Esophagus (tissue), 2 donors: Measurements from ENCODE around the gene RBBP6. TPM values are rescaled to one million over a fixed set of nuclear protein-coding genes. Genes with fewer than 3 reads are reported as not detected.
"Not testable (repeated sequence)": the region's sequence is repeated elsewhere in the genome, so short reads cannot be mapped to it uniquely, and the experiment has no call there.

Experiments used
- H3K27ac ChIP-seq, 2 donors: one replicate each; pipeline ENCODE4 v1.5.1; 2013; ENCODE audit warnings: low read depth in 2 of 2, mild to moderate bottlenecking in 2 of 2, inconsistent platforms in 1 of 2, low read length in 1 of 2, moderate library complexity in 1 of 2
- H3K27me3 ChIP-seq, 2 donors: one replicate each; pipeline ENCODE4 v1.6.1; 2013; ENCODE audit warnings: low read length in 2 of 2, control low read depth in 1 of 2, mild to moderate bottlenecking in 1 of 2; ENCODE audit not compliant: insufficient read depth in 2 of 2, control insufficient read depth in 1 of 2
- H3K36me3 ChIP-seq, 2 donors: one replicate each; pipeline ENCODE4 v1.6.1; 2013; ENCODE audit warnings: low read length in 1 of 2; ENCODE audit not compliant: control insufficient read depth in 2 of 2, insufficient read depth in 2 of 2
- H3K4me1 ChIP-seq, 2 donors: one replicate each; pipeline ENCODE4 v1.6.1; 2013; ENCODE audit warnings: low read length in 1 of 2; ENCODE audit not compliant: control insufficient read depth in 2 of 2, insufficient read depth in 2 of 2
- H3K4me3 ChIP-seq, 2 donors: one replicate each; pipeline ENCODE4 v1.5.1; 2013; ENCODE audit warnings: low read length in 2 of 2, mild to moderate bottlenecking in 2 of 2, low read depth in 1 of 2, moderate library complexity in 1 of 2
- H3K9me3 ChIP-seq, 2 donors: one replicate each; pipeline ENCODE4 v1.6.1; 2013; ENCODE audit warnings: mild to moderate bottlenecking in 2 of 2, low read depth in 1 of 2, low read length in 1 of 2, moderate library complexity in 1 of 2; ENCODE audit not compliant: control insufficient read depth in 2 of 2, insufficient read depth in 1 of 2
- WGBS, 2 donors: extraction: QIAGEN DNeasy Blood & Tissue Kit; methylation state at CpG; one replicate each; pipeline ENCODE4 v1.1.7; 2013; 5-methylcytosine and 5-hydroxymethylcytosine counted together
- polyA plus RNA-seq, 2 donors: library from polyadenylated mRNA; stranded (reverse); fragments of 200-250 nt; gene quantifications; one replicate each; pipeline ENCODE4 v1.2.3, GENCODE V29; 2013
- donor health status: healthy with polysubstance abuse.
- donor health status: Bipolar disorder and iron deficiency.

The RBBP6 gene
- polyA plus RNA-seq, 2 donors = 20.1 to 27.9 TPM

DNA sequence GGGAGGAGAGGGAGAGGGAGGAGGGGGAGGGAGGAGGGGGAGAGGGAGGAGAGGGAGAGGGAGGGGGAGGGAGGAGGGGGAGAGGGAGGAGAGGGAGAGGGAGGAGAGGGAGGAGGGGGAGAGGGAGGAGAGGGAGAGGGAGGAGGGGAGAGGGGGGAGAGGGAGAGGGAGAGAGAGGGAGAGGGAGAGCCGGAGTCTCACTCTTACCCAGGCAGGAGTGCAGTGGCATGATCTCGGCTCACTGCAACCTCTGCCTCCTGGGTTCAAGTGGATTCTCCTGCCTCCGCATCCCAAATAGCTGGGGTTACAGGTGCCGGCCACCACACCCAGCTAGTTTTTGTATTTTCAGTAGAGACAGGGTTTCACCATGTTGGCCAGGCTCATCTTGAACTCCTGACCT, 36.4 kb downstream of the RBBP6 start:
- not testable (repeated sequence) for H3K36me3 ChIP-seq, H3K4me1 ChIP-seq, H3K27ac ChIP-seq, H3K4me3 ChIP-seq, H3K9me3 ChIP-seq, H3K27me3 ChIP-seq
- WGBS, 2 donors = 79 to 84% methylated on average over 4 of the region's 4 CpGs

DNA sequence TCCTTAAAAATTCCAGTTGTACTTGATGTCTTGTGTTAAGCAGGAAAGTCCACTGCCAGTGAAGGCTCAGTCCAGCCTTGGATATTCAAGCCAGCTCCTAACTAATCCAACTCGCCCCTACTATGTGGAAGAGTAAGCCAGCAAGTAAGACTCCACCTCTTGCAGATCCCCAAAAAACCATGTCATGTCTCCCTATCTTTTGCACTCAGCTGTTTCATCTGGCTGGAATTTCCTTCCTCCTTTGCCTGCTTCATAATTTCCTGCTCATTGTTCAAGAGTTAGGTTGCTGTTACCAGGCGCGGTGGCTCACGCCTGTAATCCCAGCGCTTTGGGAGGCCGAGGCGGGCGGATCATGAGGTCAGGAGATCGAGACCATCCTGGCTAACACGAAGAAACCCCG, 37.8 kb downstream of the RBBP6 start:
- Histone ChIP-seq H3K9me3 (no peaks in the 10 kb centered on the region), H3K27ac (no peak overlapping the region), H3K36me3 (no peaks in the 10 kb centered on the region), H3K27me3 (no peaks in the 10 kb centered on the region), H3K4me1 (no peaks in the 10 kb centered on the region), H3K4me3 (no peak overlapping the region)
- WGBS, 2 donors = 76 to 79% methylated on average over 11 of the region's 11 CpGs

DNA sequence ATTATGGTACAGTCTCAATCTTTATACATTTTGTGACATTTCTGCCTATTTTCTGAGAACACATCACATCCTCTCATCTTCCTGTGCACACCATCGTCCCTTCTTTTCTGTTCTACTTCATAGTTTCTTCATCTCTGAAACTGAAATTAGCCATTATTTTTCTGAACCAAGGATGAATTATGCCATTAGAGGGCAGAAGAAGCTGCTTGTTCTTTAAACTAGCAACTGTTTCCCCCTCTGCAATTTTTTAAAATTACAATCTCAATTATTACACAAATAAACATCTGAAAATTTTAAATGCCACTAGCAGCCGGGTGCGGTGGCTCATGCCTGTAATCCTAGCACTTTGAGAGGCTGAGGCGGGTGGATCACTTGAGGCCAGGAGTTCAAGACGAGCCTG, 41.3 kb downstream of the RBBP6 start:
- Histone ChIP-seq H3K4me1 (no peaks in the 10 kb centered on the region), H3K27ac (no peak overlapping the region), H3K9me3 (no peaks in the 10 kb centered on the region), H3K4me3 (no peak overlapping the region), H3K36me3 (no peaks in the 10 kb centered on the region), H3K27me3 (no peaks in the 10 kb centered on the region)
- 61 to 65% methylated on average over 5 of the region's 5 CpGs for WGBS, 2 donors

DNA sequence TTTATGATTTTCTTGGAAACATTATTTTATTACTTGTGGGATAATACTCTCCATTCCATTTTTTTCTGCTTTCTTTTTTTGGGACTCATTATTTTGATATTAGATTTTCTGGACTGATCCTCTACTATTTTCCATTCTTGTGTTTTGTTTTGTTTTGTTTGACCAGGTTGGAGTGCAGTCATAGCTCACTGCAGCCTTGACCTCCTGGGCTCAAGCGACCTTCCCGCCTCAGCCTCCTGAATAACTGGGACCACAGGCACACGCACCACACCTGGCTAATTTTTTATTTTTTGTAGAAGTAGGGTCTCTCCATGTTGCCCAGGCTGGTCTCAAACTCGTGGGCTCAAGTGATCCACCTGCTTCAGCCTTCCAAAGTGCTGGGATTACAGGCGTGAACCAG, 44.1 kb downstream of the RBBP6 start:
- no peaks in the 10 kb centered on the region for H3K9me3 ChIP-seq
- WGBS, 2 donors = 76 to 78% methylated on average over 5 of the region's 5 CpGs
- no peaks in the 10 kb centered on the region for H3K36me3 ChIP-seq
- no peaks in the 10 kb centered on the region for H3K27me3 ChIP-seq
- no peak overlapping the region for H3K4me3 ChIP-seq
- no peaks in the 10 kb centered on the region for H3K4me1 ChIP-seq
- no peak overlapping the region for H3K27ac ChIP-seq

DNA sequence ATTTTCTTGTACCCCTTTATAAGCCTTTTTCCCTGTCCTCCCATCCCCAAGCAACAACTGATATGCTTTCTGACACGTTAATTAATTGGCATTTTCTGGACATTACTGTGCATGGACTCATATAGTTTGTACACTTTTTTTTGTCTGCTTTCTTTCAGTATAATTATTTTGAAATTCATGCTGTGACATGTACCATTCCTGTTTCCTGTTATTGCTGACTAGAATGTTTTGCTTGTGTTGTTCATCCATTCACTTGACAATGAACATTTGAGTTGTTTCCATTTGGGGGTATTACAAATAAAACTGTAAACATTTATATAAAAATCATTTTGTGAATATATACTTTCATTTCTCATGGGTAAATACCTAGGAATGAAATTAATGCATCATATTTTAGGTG, 50.6 kb downstream of the RBBP6 start:
- H3K4me3 ChIP-seq = no peak overlapping the region
- no peak overlapping the region for H3K27ac ChIP-seq
- H3K36me3 ChIP-seq = no peaks in the 10 kb centered on the region
- no peaks in the 10 kb centered on the region for H3K9me3 ChIP-seq
- H3K27me3 ChIP-seq = no peaks in the 10 kb centered on the region
- WGBS, 2 donors = 38 to 50% methylated on average over 1 of the region's 1 CpG
- H3K4me1 ChIP-seq = no peaks in the 10 kb centered on the region

DNA sequence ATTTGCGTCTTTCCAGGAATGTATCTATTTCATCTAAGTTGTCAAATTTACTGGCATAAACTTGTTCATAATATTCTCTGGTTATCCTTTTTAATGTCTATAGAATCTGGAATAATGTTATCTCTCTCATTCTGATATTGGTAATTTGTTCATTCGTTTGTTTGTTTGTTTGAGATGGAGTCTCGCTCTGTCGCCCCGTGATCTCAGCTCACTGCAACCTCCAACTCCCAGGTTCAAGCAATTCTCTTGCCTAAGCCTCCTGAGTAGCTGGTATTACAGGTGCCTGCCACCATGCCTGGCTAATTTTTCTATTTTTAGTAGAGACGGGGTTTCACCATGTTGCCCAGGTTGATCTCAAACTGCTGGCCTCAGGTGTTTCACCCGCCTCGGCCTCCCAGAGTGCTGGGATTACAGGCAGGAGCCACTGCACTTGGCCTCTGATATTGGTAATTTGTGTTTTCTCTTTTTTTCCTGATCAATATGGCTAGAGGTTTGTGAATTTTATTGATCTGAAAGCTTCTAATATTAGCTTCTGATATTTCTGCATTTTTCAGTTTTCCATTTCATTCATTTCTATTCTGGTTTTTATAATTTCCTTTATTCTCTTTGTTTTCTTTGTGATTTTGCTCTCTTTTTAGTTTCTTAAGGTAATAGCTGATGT, 59.5 kb downstream of the RBBP6 start:
- 92 to 93% methylated on average over 8 of the region's 8 CpGs for WGBS, 2 donors

DNA sequence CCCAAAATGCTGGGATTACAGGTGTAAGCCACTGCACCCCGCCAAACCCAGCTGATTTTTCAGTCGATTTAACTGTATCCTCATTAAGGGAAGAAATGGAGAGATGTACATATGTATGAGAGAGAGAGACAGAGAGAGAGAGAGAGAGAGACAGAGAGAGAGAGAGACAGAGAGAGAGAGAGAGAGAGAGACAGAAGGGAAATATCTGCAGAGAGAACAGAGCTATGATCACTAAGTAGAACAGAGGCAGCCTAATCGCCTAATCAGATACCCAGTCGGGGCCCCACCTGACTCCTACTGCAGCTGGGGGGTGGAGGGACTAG, 70.0 kb downstream of the RBBP6 start:
- no peak overlapping the region for H3K4me3 ChIP-seq
- no peaks in the 10 kb centered on the region for H3K4me1 ChIP-seq
- 45 to 56% methylated on average over 4 of the region's 4 CpGs for WGBS, 2 donors
- no peaks in the 10 kb centered on the region for H3K9me3 ChIP-seq
- H3K27ac ChIP-seq = no peak overlapping the region
- no peaks in the 10 kb centered on the region for H3K36me3 ChIP-seq
- H3K27me3 ChIP-seq = no peaks in the 10 kb centered on the region

More for the DNA sequence above, 59.5 kb downstream of the RBBP6 start:
- Histone ChIP-seq H3K4me3 (no peak overlapping the region), H3K36me3 (no peaks in the 10 kb centered on the region), H3K9me3 (no peaks in the 10 kb centered on the region), H3K27ac (no peak overlapping the region), H3K27me3 (no peaks in the 10 kb centered on the region), H3K4me1 (no peaks in the 10 kb centered on the region)

DNA sequence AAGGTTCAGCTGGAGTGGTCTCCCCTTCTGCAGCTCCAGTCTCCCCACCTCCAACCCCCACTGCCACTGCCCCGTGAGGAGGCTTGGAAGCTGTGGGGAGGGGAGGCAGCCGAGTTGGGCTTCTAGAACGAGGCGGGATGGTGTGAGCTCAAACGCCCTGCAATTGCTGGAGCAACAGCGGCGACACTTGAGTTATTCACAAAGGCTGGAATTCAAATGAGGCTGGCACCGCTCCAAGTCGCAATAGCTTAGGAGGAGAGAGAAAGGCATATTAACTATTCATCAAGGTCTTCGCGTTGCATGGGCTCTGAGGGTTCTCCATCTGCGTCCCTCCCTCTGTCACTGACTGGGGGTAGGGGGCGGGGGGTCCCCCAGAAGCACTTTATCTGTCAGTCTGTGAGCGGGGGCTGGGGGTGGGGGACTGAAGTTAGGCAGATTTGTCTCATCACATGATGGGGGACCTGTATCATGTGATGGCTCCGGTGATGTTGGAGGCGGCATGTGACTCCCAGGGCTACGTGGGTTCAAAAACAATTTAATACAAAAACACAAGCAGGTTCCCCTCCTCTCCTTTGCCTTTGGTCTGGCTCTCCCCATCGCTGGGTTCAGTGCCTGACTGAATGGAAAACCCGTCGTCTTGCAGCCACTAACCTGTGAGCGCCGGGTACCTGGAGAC, 70.5 kb downstream of the RBBP6 start:
- H3K27ac ChIP-seq = no peak overlapping the region
- H3K4me3 ChIP-seq = no peak overlapping the region
- H3K4me1 ChIP-seq = no peaks in the 10 kb centered on the region
- no peaks in the 10 kb centered on the region for H3K27me3 ChIP-seq
- no peaks in the 10 kb centered on the region for H3K36me3 ChIP-seq
- 6% methylated on average over 22 of the region's 22 CpGs for WGBS, 2 donors
- no peaks in the 10 kb centered on the region for H3K9me3 ChIP-seq

DNA sequence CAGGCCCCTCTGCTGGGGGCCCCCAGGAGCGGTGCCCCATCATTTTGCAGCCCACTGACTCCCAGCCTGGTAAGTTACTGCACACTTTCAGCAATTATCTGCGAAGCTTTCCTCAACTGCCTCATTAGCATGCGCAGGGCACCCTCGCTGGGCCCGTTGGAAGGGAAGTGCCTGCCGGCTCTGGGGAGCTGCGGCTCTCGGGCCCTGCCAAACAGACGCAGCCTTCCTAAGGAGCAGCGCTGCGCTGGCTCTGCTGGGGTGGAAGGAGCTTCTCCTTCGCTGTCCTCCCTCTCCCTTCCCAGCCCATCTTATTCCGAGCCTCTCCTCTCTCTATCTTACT, 71.0 kb downstream of the RBBP6 start:
- Histone ChIP-seq H3K27ac (no peak overlapping the region), H3K4me1 (no peaks in the 10 kb centered on the region), H3K27me3 (no peaks in the 10 kb centered on the region), H3K4me3 (no peak overlapping the region), H3K36me3 (no peaks in the 10 kb centered on the region), H3K9me3 (no peaks in the 10 kb centered on the region)
- WGBS, 2 donors = 4 to 5% methylated on average over 13 of the region's 13 CpGs

DNA sequence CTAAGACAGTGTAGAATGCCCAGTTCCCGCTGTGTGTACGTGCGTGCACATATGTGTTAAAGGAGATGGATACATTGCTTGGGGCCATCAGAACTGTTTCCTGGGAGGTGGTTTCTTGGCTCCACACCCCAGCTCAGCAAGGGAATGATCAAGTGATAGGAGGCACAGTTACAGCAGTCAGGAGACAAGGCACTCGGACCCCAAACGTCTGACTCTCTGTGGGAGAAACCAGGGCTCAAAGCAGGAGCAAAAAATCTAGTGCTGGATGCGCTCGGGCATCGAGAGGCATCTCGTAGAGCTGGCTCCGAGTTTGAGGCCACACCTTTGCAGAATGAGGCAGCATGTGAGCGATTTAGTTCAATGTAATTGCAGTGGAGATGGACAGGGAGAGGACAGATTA, 71.9 kb downstream of the RBBP6 start:
- 81 to 84% methylated on average over 11 of the region's 11 CpGs for WGBS, 2 donors

More for the DNA sequence above, 71.9 kb downstream of the RBBP6 start:
- H3K27me3 ChIP-seq = no peaks in the 10 kb centered on the region
- no peaks in the 10 kb centered on the region for H3K9me3 ChIP-seq
- H3K27ac ChIP-seq = no peak overlapping the region
- H3K4me3 ChIP-seq = no peak overlapping the region
- H3K4me1 ChIP-seq = no peaks in the 10 kb centered on the region
- no peaks in the 10 kb centered on the region for H3K36me3 ChIP-seq
